ENCODE results near the gene STAT5B. TPM values are rescaled to one million over a fixed set of nuclear protein-coding genes. Genes with fewer than 3 reads are reported as not detected.

Gene STAT5B
- polyA plus RNA-seq, 1 donor (not counting 4 experiments of a cell fraction or from before 2014, with no cell fraction given): 16.1 TPM

GRCh38 chr17:42227849-42228700 is 48.1 kb downstream of the STAT5B start:
- Histone ChIP-seq H4K20me1 (ENCODE audit: control insufficient read depth, extremely low read depth, insufficient read depth, low read length) (no peaks in the 10 kb centered on the region), H2AFZ (ENCODE audit: control insufficient read depth, low read length) (no peak overlapping the region), H3K9ac (ENCODE audit: control insufficient read depth, extremely low read depth, insufficient read depth, low read length) (no peak overlapping the region), H3K4me3 (ENCODE audit: control insufficient read depth in 2 of 3, extremely low read depth in 1 of 3, insufficient read depth in 2 of 3, low read depth in 1 of 3, low read length in 3 of 3) (no peak overlapping the region), H3K36me3 (ENCODE audit: control insufficient read depth in 2 of 2, extremely low read depth in 1 of 2, insufficient read depth in 2 of 2, low read length in 2 of 2) (peaks cover 3 to 4% of the 10 kb centered on the region in 2 experiments), H3K27ac (ENCODE audit: control insufficient read depth, insufficient read depth, low read length) (no peak overlapping the region), H3K4me1 (ENCODE audit: control insufficient read depth, extremely low read depth, insufficient read depth, low read length) (no peaks in the 10 kb centered on the region), H3K4me2 (ENCODE audit: control insufficient read depth, extremely low read depth, insufficient read depth, low read depth, low read length) (no peak overlapping the region), H3K9me3 (ENCODE audit: control insufficient read depth, low read depth, low read length) (no peaks in the 10 kb centered on the region), H3K79me2 (ENCODE audit: control insufficient read depth, insufficient read depth, low read length) (no peaks in the 10 kb centered on the region), H3K9me1 (ENCODE audit: control insufficient read depth, extremely low read depth, insufficient read depth, low read length) (no peaks in the 10 kb centered on the region), H3K27me3 (ENCODE audit: control insufficient read depth, extremely low read depth, insufficient read depth, low read length) (no peaks in the 10 kb centered on the region)
- FAIRE-seq: no peak
- TF ChIP-seq EZH2 (IDR thresholded peaks at IDR 0.05; ENCODE audit: low read length): no peak
- no peak for TF ChIP-seq CTCF (optimal IDR thresholded peaks at IDR 0.05 in 1 of 3, IDR thresholded peaks at IDR 0.05 in 1 of 3, conservative IDR thresholded peaks at IDR 0.05 in 1 of 3; ENCODE audit: extremely low read depth in 1 of 3, insufficient read depth in 2 of 3, low read length in 3 of 3)
- dilution Hi-C loops (cut with MboI; ENCODE audit: extremely low pct_ligation_motif_present, low sequenced_read_pairs): no loop called here
- DNase-seq (ENCODE audit: low read depth, low spot score): no peak

- H3K36me3 ChIP-seq (ENCODE audit: control insufficient read depth in 2 of 2, extremely low read depth in 1 of 2, insufficient read depth in 2 of 2, low read length in 2 of 2): peaks cover 4 to 7% of the 10 kb centered on the region in 2 experiments
- H3K9me1 ChIP-seq (ENCODE audit: control insufficient read depth, extremely low read depth, insufficient read depth, low read length): no peaks in the 10 kb centered on the region
- no peaks in the 10 kb centered on the region for H3K79me2 ChIP-seq (ENCODE audit: control insufficient read depth, insufficient read depth, low read length)
- no peak overlapping the region for H3K27ac ChIP-seq (ENCODE audit: control insufficient read depth, insufficient read depth, low read length)
- no peaks in the 10 kb centered on the region for H3K27me3 ChIP-seq (ENCODE audit: control insufficient read depth, extremely low read depth, insufficient read depth, low read length)
- dilution Hi-C loops (cut with MboI; ENCODE audit: extremely low pct_ligation_motif_present, low sequenced_read_pairs): no loop called here
- DNase-seq (ENCODE audit: low read depth, low spot score): no peak
- no peak overlapping the region for H2AFZ ChIP-seq (ENCODE audit: control insufficient read depth, low read length)
- H3K9ac ChIP-seq (ENCODE audit: control insufficient read depth, extremely low read depth, insufficient read depth, low read length): no peak overlapping the region
- no peaks in the 10 kb centered on the region for H3K9me3 ChIP-seq (ENCODE audit: control insufficient read depth, low read depth, low read length)
- H3K4me3 ChIP-seq (ENCODE audit: control insufficient read depth in 2 of 3, extremely low read depth in 1 of 3, insufficient read depth in 2 of 3, low read depth in 1 of 3, low read length in 3 of 3): no peak overlapping the region
- no peak for FAIRE-seq
- TF ChIP-seq EZH2 (IDR thresholded peaks at IDR 0.05; ENCODE audit: low read length) (no peak), CTCF (optimal IDR thresholded peaks at IDR 0.05 in 1 of 3, IDR thresholded peaks at IDR 0.05 in 1 of 3, conservative IDR thresholded peaks at IDR 0.05 in 1 of 3; ENCODE audit: extremely low read depth in 1 of 3, insufficient read depth in 2 of 3, low read length in 3 of 3) (no peak)
- no peaks in the 10 kb centered on the region for H4K20me1 ChIP-seq (ENCODE audit: control insufficient read depth, extremely low read depth, insufficient read depth, low read length)
- no peaks in the 10 kb centered on the region for H3K4me1 ChIP-seq (ENCODE audit: control insufficient read depth, extremely low read depth, insufficient read depth, low read length)
- no peak overlapping the region for H3K4me2 ChIP-seq (ENCODE audit: control insufficient read depth, extremely low read depth, insufficient read depth, low read depth, low read length)
Observed at GRCh38 chr17:42225646-42226045, 50.5 kb downstream of the STAT5B start.

Measured in keratinocyte (primary cell).